LNCaP clone FGC (cell line): Measurements from ENCODE around the gene TLCD3B.

Experiments
- DNase-seq: peaks from one replicate; pipeline ENCODE4 v3.0.0-alpha.2; 2011; ENCODE audit warnings: low read depth
- H3K4me3 ChIP-seq: 2 replicates; pipeline ENCODE4 v1.5.1; 2011; ENCODE audit warnings: mild to moderate bottlenecking, low read depth, low read length, control low read depth
- TF ChIP-seq, protein P1 (sequence below): IDR thresholded peaks from 2 replicates; pipeline ENCODE4 v1.5.1; 2012; ENCODE audit warnings: mild to moderate bottlenecking; ENCODE audit not compliant: control insufficient read depth, insufficient read depth; ENCODE audit errors: extremely low read depth

The TLCD3B gene

DNA sequence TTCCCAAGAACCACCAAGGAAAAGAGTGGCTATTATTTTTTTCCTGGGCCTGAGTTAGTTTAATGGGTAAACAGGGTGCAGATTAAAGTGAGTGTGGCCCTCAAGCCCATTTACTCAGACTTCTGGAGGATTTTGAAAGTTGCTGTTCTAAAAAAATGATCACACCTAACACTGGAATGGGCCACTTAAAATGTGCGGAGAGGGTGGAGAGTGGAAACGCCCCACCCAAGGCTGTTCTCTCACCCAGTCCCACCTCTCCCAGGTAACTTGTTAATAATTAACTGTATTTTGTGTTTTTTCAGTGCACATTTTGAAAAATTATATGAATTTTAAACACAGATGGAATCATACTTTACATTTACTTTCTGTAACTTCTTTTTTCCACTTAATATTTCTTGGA lies 41.0 kb downstream of the TLCD3B start:
- TF ChIP-seq, protein P1, sequence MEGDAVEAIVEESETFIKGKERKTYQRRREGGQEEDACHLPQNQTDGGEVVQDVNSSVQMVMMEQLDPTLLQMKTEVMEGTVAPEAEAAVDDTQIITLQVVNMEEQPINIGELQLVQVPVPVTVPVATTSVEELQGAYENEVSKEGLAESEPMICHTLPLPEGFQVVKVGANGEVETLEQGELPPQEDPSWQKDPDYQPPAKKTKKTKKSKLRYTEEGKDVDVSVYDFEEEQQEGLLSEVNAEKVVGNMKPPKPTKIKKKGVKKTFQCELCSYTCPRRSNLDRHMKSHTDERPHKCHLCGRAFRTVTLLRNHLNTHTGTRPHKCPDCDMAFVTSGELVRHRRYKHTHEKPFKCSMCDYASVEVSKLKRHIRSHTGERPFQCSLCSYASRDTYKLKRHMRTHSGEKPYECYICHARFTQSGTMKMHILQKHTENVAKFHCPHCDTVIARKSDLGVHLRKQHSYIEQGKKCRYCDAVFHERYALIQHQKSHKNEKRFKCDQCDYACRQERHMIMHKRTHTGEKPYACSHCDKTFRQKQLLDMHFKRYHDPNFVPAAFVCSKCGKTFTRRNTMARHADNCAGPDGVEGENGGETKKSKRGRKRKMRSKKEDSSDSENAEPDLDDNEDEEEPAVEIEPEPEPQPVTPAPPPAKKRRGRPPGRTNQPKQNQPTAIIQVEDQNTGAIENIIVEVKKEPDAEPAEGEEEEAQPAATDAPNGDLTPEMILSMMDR = no peak
- no peak for DNase-seq
- no peak overlapping the region for H3K4me3 ChIP-seq

DNA sequence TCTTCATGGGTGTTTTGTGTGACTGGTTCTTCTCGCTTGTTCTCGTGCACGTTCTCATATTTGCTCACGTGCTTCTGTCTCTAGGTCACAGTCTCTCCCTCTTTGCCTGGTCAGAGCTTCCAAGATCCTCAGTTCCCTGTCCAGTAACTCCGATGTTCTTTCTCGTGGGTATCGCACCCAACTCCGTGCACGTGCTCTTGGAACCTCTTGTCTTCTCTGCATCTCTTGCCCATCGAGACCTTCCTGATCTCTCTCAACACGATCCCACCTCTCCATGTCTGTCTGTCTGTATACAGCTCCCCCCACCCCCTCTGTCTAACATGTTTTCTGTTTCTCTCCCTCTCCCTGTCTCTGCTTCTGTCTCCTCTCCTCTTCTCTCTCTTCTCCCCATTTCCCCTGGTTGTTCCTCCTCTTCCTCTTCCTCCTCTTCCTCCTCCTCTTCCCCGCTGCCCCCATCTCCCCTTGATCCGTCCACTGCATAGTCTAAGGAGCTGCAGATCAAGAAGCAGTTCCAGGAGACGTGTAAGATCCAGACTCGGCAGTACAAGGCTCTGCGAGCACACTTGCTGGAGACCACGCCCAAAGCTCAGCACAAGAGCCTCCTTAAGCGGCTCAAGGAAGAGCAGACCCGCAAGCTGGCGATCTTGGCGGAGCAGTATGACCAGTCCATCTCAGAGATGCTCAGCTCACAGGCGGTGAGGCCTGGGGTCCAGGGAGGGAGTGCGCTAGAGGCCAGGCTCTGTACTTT lies 41.8 kb downstream of the TLCD3B start:
- TF ChIP-seq, protein P1 = no peak

DNA sequence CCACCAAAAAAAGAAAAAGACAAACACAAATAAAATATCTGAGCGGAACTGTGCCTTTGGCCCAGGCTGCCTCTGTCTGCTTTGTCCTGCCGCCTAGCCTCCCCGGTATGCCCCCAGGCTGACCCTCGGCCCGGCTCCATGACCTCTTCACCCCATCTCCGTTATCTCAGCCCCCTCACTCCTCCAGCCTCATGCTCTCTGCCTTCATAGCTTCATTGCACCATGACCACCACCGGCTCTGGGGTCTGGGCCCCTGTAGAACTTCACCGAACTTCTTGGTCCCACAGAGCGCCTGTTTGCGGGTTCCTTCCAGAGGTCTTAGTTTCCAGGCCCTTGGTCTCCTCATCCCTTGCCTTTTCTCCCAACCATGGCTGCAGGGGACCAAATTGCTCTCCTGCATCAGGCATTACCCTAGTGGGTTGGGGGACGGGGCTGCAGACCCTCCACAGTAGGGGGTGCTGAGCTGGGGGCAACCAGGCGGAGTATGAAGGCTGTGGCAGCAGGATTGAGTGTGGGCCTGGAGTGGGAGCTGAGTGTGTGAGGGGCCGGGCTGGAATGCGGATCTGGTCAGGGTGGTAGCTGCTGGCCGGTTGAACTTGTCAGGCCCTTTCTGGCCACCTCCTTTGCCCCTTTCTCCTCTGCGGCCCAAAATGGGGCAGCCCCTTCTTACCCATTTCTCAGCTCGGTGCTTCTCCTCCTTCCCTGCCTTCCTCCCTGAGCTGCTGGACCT lies 42.6 kb downstream of the TLCD3B start:
- TF ChIP-seq, protein P1 = no peak
- H3K4me3 ChIP-seq = no peak overlapping the region
- DNase-seq = no peak

More for the DNA sequence above, 41.8 kb downstream of the TLCD3B start:
- DNase-seq = no peak
- no peak overlapping the region for H3K4me3 ChIP-seq

DNA sequence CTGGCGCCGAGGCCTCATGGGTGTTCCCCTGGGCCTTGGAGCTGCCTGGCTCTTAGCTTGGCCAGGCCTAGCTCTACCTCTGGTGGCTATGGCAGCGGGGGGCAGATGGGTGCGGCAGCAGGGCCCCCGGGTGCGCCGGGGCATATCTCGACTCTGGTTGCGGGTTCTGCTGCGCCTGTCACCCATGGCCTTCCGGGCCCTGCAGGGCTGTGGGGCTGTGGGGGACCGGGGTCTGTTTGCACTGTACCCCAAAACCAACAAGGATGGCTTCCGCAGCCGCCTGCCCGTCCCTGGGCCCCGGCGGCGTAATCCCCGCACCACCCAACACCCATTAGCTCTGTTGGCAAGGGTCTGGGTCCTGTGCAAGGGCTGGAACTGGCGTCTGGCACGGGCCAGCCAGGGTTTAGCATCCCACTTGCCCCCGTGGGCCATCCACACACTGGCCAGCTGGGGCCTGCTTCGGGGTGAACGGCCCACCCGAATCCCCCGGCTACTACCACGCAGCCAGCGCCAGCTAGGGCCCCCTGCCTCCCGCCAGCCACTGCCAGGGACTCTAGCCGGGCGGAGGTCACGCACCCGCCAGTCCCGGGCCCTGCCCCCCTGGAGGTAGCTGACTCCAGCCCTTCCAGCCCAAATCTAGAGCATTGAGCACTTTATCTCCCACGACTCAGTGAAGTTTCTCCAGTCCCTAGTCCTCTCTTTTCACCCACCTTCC lies 43.5 kb downstream of the TLCD3B start:
- no peak for DNase-seq
- no peak overlapping the region for H3K4me3 ChIP-seq
- TF ChIP-seq, protein P1 = no peak

DNA sequence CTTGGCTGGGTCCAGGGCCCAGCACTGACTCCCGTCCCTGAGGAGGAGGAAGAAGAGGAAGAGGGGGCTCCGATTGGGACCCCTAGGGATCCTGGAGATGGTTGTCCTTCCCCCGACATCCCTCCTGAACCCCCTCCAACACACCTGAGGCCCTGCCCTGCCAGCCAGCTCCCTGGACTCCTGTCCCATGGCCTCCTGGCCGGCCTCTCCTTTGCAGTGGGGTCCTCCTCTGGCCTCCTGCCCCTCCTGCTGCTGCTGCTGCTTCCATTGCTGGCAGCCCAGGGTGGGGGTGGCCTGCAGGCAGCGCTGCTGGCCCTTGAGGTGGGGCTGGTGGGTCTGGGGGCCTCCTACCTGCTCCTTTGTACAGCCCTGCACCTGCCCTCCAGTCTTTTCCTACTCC lies 44.1 kb downstream of the TLCD3B start:
- TF ChIP-seq, protein P1 = no peak
- no peak for DNase-seq
- no peak overlapping the region for H3K4me3 ChIP-seq

DNA sequence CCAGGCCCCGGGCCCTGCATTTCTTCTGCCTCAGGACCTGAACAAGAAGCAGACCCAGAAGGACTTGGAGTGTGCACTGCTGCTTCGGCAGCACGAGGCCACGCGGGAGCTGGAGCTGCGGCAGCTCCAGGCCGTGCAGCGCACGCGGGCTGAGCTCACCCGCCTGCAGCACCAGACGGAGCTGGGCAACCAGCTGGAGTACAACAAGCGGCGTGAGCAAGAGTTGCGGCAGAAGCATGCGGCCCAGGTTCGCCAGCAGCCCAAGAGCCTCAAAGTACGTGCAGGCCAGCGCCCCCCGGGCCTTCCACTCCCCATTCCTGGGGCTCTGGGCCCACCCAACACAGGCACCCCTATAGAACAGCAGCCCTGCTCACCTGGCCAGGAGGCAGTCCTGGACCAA lies 44.8 kb downstream of the TLCD3B start:
- H3K4me3 ChIP-seq = no peak overlapping the region
- TF ChIP-seq, protein P1 = no peak
- no peak for DNase-seq
